22Rv1 (cell line): ENCODE results near the gene FTCD.

Experiments used
- H3K27ac ChIP-seq: fragments of 450-650 bp; 2 replicates; pipeline ENCODE4 v1.5.1; 2017
- ZFX ChIP-seq: fragments of 450-650 bp; IDR thresholded peaks from 2 replicates; pipeline ENCODE4 v1.6.1; 2017; ENCODE audit warnings: antibody characterized with exemption, borderline replicate concordance
- TF ChIP-seq, protein P1 (sequence below): fragments of 450-650 bp; IDR thresholded peaks from 2 replicates; pipeline ENCODE4 v1.5.1; 2017; ENCODE audit warnings: mild to moderate bottlenecking

FTCD gene

DNA sequence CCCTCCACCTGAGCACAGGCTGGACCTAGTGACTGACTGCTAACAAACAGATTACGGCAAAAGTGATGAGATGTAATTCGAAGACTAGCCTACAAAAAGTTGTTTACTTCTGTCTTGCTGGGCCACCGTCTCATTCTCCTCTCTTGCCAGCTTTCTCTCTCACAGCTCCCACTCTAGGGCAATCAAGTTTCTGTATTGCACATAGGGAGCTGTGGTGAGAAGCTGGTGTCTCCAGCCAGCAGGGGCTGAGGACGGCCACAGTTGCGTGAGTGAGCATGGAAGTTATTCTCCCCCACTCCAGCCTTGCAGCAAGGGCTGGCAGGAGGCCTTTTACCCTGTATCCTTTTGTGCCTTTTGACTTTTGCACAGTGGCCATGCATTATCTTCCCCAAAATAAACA, 66.1 kb downstream of the FTCD start:
- no peak overlapping the region for H3K27ac ChIP-seq

DNA sequence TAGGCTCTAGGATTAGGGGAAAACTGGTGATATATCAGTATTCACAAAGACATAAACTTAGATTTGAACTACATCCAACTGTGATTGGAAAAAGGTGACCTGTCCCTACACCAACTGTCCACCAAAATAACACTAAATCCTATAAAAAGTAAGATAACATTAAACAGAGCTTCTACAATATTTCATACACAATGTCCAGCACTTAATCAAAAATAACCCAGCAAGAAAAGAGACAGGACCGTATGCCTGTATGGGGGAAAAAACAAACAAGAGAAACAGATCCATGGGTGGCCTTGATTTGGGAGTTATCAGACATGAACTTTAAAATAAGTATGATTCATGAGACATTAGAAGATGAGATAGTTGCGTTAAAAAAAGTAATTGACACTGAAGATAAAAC, 67.2 kb downstream of the FTCD start:
- TF ChIP-seq, protein P1, sequence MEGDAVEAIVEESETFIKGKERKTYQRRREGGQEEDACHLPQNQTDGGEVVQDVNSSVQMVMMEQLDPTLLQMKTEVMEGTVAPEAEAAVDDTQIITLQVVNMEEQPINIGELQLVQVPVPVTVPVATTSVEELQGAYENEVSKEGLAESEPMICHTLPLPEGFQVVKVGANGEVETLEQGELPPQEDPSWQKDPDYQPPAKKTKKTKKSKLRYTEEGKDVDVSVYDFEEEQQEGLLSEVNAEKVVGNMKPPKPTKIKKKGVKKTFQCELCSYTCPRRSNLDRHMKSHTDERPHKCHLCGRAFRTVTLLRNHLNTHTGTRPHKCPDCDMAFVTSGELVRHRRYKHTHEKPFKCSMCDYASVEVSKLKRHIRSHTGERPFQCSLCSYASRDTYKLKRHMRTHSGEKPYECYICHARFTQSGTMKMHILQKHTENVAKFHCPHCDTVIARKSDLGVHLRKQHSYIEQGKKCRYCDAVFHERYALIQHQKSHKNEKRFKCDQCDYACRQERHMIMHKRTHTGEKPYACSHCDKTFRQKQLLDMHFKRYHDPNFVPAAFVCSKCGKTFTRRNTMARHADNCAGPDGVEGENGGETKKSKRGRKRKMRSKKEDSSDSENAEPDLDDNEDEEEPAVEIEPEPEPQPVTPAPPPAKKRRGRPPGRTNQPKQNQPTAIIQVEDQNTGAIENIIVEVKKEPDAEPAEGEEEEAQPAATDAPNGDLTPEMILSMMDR, result no peak
- TF ChIP-seq ZFX, result no peak

More for the DNA sequence above, 66.1 kb downstream of the FTCD start:
- no peak for TF ChIP-seq ZFX
- TF ChIP-seq, protein P1, result no peak

GRCh38 chr21:46087641-46088040, 67.7 kb downstream of the FTCD start:
- TF ChIP-seq, protein P1, result no peak
- TF ChIP-seq ZFX, result no peak
- no peak overlapping the region for H3K27ac ChIP-seq

More for the DNA sequence above, 67.2 kb downstream of the FTCD start:
- H3K27ac ChIP-seq, result no peak overlapping the region
